Measurements from ENCODE around the gene SLC30A7.

SLC30A7 gene

DNA sequence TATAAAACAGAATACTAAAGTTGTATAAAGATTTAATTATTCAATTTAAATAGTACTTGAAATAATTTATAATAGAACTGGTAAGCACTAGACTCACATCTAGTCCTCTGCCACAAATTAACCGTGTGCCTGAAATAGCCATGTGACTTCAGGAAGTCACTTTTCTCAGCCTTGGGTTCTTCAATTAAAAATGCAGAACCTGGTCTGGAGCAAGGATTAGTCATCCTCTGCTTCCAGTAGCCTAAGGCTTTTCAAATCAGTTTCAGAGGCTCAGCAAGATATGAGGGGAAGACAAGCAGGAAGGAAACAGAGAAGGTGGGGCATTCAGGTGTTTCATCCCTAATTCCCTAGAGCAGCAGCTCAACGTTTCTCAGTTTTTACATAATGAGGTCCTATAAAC is 106.7 kb downstream of the SLC30A7 start:
- no peak overlapping the region for H3K27ac ChIP-seq (ENCODE audit: low read depth, low read length)
- H3K79me2 ChIP-seq (ENCODE audit: control insufficient read depth, insufficient read depth, low read length, unreplicated experiment) = no peaks in the 10 kb centered on the region
- H3K4me1 ChIP-seq (ENCODE audit: control insufficient read depth, insufficient read depth, low read length, unreplicated experiment) = peaks cover 31% of the 10 kb centered on the region
- peaks cover 12% of the 10 kb centered on the region for H3K36me3 ChIP-seq (ENCODE audit: insufficient read depth, low read length)
- no peak overlapping the region for H3K4me3 ChIP-seq (ENCODE audit: low read depth, low read length)
- no peaks in the 10 kb centered on the region for H3K27me3 ChIP-seq (ENCODE audit: insufficient read depth, low read length)
- H2AFZ ChIP-seq (ENCODE audit: low read length, unreplicated experiment) = no peak overlapping the region

DNA sequence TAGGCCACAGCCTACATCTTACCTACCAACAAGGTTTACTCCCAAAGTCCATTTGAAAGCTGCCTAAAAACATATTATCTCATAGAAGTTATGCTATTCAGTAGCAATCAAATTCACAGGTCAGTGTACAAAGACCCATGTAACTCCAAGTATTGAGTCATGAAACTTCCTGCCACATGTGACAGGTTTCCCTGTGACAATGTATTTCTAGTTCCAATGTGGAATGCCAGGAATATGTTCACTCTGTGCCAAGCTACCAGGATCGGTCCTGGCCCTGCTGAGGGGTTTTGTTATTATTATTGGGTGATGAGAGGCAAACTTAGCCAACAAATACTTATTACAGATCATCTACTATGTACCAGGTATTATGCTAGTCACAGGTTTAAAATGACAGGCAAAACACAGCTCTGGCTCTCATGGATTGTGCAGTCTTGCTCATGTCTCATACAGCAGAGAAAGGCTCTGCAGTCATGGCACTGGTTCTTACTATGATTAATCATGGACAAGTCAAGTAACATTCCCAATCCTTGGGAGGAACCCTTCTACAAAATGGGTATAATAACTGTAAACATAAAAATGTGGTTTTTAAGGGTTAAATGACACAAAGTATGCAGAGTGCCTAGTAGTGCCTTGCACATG is 107.2 kb downstream of the SLC30A7 start:
- H3K27ac ChIP-seq (ENCODE audit: low read depth, low read length) = no peak overlapping the region
- H3K27me3 ChIP-seq (ENCODE audit: insufficient read depth, low read length) = no peaks in the 10 kb centered on the region
- no peaks in the 10 kb centered on the region for H3K79me2 ChIP-seq (ENCODE audit: control insufficient read depth, insufficient read depth, low read length, unreplicated experiment)
- peaks cover 8% of the 10 kb centered on the region; the same call in 1 of the 2 replicates for H3K36me3 ChIP-seq (ENCODE audit: insufficient read depth, low read length)
- no peak overlapping the region for H2AFZ ChIP-seq (ENCODE audit: low read length, unreplicated experiment)
- H3K4me3 ChIP-seq (ENCODE audit: low read depth, low read length) = no peak overlapping the region
- peaks cover 31% of the 10 kb centered on the region for H3K4me1 ChIP-seq (ENCODE audit: control insufficient read depth, insufficient read depth, low read length, unreplicated experiment)

DNA sequence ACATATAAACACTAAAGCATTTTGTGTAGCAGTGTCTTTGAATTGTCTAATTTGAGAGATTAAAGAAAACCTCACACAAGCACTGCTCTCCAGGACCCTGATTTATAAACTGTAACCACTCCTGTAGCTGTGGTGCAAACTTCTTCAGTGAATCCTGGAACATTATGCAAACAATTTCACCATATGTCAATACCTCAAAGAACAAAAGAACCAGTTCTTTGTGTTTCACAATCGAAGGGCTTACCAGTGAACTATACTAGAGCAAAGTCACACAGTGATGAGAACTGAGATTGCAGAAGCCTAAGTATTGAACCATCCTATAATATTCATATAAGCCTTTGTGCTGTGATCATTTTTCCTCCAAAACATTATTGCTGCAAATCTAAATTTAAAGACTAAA is 108.2 kb downstream of the SLC30A7 start:
- Histone ChIP-seq H3K4me3 (ENCODE audit: low read depth, low read length) (no peak overlapping the region), H3K4me1 (ENCODE audit: control insufficient read depth, insufficient read depth, low read length, unreplicated experiment) (peaks cover 31% of the 10 kb centered on the region), H2AFZ (ENCODE audit: low read length, unreplicated experiment) (no peak overlapping the region), H3K27ac (ENCODE audit: low read depth, low read length) (peak overlapping the region; percentile 5), H3K27me3 (ENCODE audit: insufficient read depth, low read length) (no peaks in the 10 kb centered on the region), H3K36me3 (ENCODE audit: insufficient read depth, low read length) (peaks cover 8% of the 10 kb centered on the region; the same call in 1 of the 2 replicates), H3K79me2 (ENCODE audit: control insufficient read depth, insufficient read depth, low read length, unreplicated experiment) (no peaks in the 10 kb centered on the region)

DNA sequence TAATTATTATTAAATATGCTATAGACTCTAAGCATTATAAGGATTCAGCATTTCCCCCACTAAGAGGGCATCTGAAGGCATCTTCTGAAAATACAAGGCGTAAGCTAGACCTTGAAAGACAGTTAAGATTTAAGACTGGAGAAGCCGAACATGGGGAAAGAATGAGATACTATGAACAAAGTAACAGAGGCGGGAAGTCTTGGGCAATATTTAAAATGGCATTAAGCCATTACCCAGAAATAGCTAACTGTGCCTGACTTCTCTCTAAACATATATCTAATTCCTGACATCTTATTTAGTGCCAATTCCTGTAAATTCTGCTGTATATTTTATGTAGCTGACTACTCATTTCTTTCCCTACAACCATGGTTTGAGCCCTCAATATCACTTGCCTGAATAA is 108.8 kb downstream of the SLC30A7 start:
- peak overlapping the region; percentile 5 for H3K27ac ChIP-seq (ENCODE audit: low read depth, low read length)
- no peak overlapping the region for H3K4me3 ChIP-seq (ENCODE audit: low read depth, low read length)
- H3K27me3 ChIP-seq (ENCODE audit: insufficient read depth, low read length) = no peaks in the 10 kb centered on the region
- peaks cover 8% of the 10 kb centered on the region; the same call in 1 of the 2 replicates for H3K36me3 ChIP-seq (ENCODE audit: insufficient read depth, low read length)
- H3K4me1 ChIP-seq (ENCODE audit: control insufficient read depth, insufficient read depth, low read length, unreplicated experiment) = peaks cover 31% of the 10 kb centered on the region
- H2AFZ ChIP-seq (ENCODE audit: low read length, unreplicated experiment) = no peak overlapping the region
- no peaks in the 10 kb centered on the region for H3K79me2 ChIP-seq (ENCODE audit: control insufficient read depth, insufficient read depth, low read length, unreplicated experiment)

DNA sequence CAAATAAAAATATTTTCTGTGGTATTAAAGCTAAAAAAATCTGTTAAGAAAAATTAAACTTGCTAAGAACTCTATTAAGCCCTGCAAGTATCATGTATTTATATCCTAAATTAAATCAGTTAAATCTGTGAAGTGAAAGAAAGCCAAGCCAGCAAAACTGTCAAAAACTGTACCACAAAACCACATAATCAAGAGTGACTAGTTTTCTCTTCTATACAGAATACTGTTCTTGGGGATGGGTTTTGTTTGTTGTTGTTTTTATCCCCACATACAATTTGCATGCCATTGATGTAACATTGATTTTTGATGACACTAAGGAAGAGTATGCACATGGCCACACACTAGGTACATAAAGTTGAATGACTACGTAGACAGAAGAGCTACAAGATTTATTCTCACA is 109.3 kb downstream of the SLC30A7 start:
- H3K27ac ChIP-seq (ENCODE audit: low read depth, low read length) = no peak overlapping the region
- H3K36me3 ChIP-seq (ENCODE audit: insufficient read depth, low read length) = peaks cover 8% of the 10 kb centered on the region; the same call in 1 of the 2 replicates
- no peak overlapping the region for H2AFZ ChIP-seq (ENCODE audit: low read length, unreplicated experiment)
- no peak overlapping the region for H3K4me3 ChIP-seq (ENCODE audit: low read depth, low read length)
- H3K79me2 ChIP-seq (ENCODE audit: control insufficient read depth, insufficient read depth, low read length, unreplicated experiment) = no peaks in the 10 kb centered on the region
- peaks cover 31% of the 10 kb centered on the region for H3K4me1 ChIP-seq (ENCODE audit: control insufficient read depth, insufficient read depth, low read length, unreplicated experiment)
- H3K27me3 ChIP-seq (ENCODE audit: insufficient read depth, low read length) = no peaks in the 10 kb centered on the region

DNA sequence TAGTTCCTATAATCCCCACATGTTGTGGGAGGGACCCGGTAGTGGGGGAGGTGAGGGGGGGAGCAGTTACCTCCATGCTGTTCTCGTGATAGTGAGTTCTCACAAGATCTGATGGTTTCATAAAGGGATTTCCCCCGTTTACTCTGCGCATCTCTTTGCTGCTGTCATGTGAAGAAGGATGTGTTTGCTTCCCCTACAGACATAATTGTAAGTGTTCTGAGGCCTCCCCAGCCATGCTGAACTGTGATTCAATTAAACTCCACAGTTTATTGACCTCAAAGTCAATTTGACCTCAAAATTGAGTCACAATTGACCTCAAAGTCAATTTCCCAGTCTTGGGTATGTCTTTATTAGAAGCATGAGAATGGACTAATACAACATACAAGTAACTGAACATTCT is 110.0 kb downstream of the SLC30A7 start:
- Histone ChIP-seq H3K4me3 (ENCODE audit: low read depth, low read length) (no peak overlapping the region), H3K79me2 (ENCODE audit: control insufficient read depth, insufficient read depth, low read length, unreplicated experiment) (no peaks in the 10 kb centered on the region), H3K36me3 (ENCODE audit: insufficient read depth, low read length) (peaks cover 2% of the 10 kb centered on the region; the same call in 1 of the 2 replicates), H3K4me1 (ENCODE audit: control insufficient read depth, insufficient read depth, low read length, unreplicated experiment) (peaks cover 31% of the 10 kb centered on the region), H2AFZ (ENCODE audit: low read length, unreplicated experiment) (no peak overlapping the region), H3K27ac (ENCODE audit: low read depth, low read length) (no peak overlapping the region), H3K27me3 (ENCODE audit: insufficient read depth, low read length) (no peaks in the 10 kb centered on the region)

DNA sequence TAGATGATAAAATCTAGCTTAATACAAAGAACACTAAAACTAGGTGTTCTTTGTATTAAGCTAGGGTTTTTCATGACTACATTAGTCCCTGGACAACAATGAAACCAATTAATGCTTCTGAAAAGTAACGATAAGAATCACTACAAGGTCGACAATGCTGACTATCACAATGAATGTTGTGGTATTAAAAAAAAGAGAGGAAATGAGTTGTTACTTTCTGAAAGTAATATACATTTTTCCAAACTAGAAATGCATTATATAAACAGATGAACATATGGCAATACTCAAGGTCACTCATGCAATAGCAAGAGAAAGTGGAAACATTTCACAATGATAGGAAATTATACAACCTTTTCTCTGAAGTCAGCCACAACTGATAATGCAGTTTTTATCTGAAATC is 110.7 kb downstream of the SLC30A7 start:
- Histone ChIP-seq H3K27ac (ENCODE audit: low read depth, low read length) (no peak overlapping the region), H3K27me3 (ENCODE audit: insufficient read depth, low read length) (no peaks in the 10 kb centered on the region), H3K79me2 (ENCODE audit: control insufficient read depth, insufficient read depth, low read length, unreplicated experiment) (no peaks in the 10 kb centered on the region), H3K36me3 (ENCODE audit: insufficient read depth, low read length) (no peaks in the 10 kb centered on the region), H2AFZ (ENCODE audit: low read length, unreplicated experiment) (no peak overlapping the region), H3K4me3 (ENCODE audit: low read depth, low read length) (no peak overlapping the region), H3K4me1 (ENCODE audit: control insufficient read depth, insufficient read depth, low read length, unreplicated experiment) (peaks cover 31% of the 10 kb centered on the region)

DNA sequence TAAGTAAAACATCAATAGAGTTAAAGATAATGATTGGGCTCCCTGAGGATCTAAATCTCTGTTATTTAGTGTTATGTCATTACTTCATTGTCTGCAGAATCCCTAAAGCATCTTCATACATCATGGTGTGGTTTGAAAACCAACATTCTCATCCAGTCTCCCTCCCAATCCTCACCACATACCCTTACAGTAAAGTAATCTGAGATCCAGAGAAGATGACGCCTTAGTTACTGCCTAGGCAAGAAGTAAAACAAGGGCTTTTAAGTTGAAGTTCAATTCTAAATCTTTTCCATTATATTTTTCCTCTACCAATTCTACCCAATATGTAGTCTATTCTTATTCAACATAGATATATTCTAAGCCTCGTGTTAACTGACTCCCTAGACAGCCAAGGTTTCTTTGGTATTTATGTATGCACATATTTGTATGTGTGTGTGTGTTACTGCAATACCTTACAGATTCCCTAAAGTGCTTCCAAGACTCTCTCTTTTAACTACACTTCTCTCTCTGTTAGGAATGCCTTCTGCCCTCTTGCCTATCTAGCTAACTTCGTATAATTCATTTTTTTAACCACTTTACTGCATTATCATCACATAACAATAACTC is 112.4 kb downstream of the SLC30A7 start:
- no peak overlapping the region for H3K27ac ChIP-seq (ENCODE audit: low read depth, low read length)
- no peaks in the 10 kb centered on the region for H3K27me3 ChIP-seq (ENCODE audit: insufficient read depth, low read length)
- H3K4me3 ChIP-seq (ENCODE audit: low read depth, low read length) = no peak overlapping the region
- H3K36me3 ChIP-seq (ENCODE audit: insufficient read depth, low read length) = no peaks in the 10 kb centered on the region
- no peak overlapping the region for H2AFZ ChIP-seq (ENCODE audit: low read length, unreplicated experiment)
- no peaks in the 10 kb centered on the region for H3K79me2 ChIP-seq (ENCODE audit: control insufficient read depth, insufficient read depth, low read length, unreplicated experiment)
- H3K4me1 ChIP-seq (ENCODE audit: control insufficient read depth, insufficient read depth, low read length, unreplicated experiment) = peaks cover 22% of the 10 kb centered on the region

DNA sequence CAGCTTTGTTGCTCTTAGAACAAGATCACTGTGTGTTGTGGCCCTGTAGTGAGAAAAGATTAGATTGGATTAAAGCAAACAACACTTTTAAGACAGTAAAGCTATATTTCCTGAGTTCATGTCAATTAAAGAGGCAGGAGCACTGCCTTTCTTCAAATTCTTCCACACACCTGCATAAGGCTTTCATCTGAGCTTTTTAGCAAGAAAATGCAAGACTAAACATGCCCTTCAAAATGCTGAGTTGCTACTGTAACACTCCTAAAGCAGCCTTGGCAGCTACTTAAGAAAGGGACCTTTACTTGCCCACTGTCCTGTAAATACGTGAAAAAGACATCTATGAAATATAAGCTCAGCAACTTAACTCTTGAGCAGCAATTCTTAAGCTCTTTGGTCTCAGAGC is 117.9 kb downstream of the SLC30A7 start:
- H3K27me3 ChIP-seq (ENCODE audit: insufficient read depth, low read length) = no peaks in the 10 kb centered on the region
- no peaks in the 10 kb centered on the region for H3K4me1 ChIP-seq (ENCODE audit: control insufficient read depth, insufficient read depth, low read length, unreplicated experiment)
- H3K27ac ChIP-seq (ENCODE audit: low read depth, low read length) = no peak overlapping the region
- H3K36me3 ChIP-seq (ENCODE audit: insufficient read depth, low read length) = peaks cover 3% of the 10 kb centered on the region; the same call in 1 of the 2 replicates
- no peaks in the 10 kb centered on the region for H3K79me2 ChIP-seq (ENCODE audit: control insufficient read depth, insufficient read depth, low read length, unreplicated experiment)
- H3K4me3 ChIP-seq (ENCODE audit: low read depth, low read length) = no peak overlapping the region
- no peak overlapping the region for H2AFZ ChIP-seq (ENCODE audit: low read length, unreplicated experiment)

DNA sequence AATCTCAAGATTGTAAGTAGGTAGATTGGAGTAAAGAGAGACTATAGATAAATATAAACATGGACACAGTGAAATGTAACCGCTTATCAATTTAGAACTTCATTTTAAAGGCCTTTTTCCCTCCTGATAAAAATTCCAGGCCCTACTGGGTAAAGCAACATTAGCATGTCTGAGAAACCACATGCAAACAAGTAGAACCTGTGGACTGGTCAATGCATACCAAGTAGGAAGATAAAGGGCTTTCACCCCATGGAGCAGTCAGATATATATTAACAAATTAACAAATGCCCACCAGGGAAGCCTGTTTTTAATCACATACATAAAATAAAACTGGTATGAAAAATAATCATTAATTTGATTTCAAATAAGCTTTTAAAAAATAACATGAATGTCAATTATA is 121.6 kb downstream of the SLC30A7 start:
- Histone ChIP-seq H3K27ac (ENCODE audit: low read depth, low read length) (no peak overlapping the region), H3K27me3 (ENCODE audit: insufficient read depth, low read length) (no peaks in the 10 kb centered on the region), H3K4me1 (ENCODE audit: control insufficient read depth, insufficient read depth, low read length, unreplicated experiment) (peaks cover 4% of the 10 kb centered on the region), H3K4me3 (ENCODE audit: low read depth, low read length) (no peak overlapping the region), H3K79me2 (ENCODE audit: control insufficient read depth, insufficient read depth, low read length, unreplicated experiment) (no peaks in the 10 kb centered on the region), H2AFZ (ENCODE audit: low read length, unreplicated experiment) (no peak overlapping the region), H3K36me3 (ENCODE audit: insufficient read depth, low read length) (peaks cover 12% of the 10 kb centered on the region; the same call in 1 of the 2 replicates)

DNA sequence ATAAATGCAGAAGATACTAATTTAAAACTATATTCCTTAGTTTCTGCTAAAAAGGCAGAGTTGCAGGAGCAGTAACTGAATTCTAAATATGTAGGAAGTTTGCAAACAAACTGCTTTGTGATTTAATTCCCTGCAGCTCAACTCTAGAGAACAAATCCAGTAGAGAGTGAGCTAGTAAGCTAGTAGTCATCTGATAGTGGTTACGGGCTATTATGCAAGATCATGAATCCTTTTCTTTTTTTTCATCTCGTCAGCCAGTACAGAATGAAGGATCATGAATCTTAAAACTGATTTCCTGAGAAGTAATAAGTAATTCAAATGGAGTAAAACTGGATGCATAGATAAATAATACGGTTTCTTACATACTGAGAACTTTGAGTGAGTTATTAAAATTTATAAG is 126.4 kb downstream of the SLC30A7 start:
- Histone ChIP-seq H3K36me3 (ENCODE audit: insufficient read depth, low read length) (peaks cover 12% of the 10 kb centered on the region; the same call in 1 of the 2 replicates), H3K79me2 (ENCODE audit: control insufficient read depth, insufficient read depth, low read length, unreplicated experiment) (peaks cover 31% of the 10 kb centered on the region)

More for the DNA sequence above, 126.4 kb downstream of the SLC30A7 start:
- Histone ChIP-seq H3K4me3 (ENCODE audit: low read depth, low read length) (no peak overlapping the region), H3K4me1 (ENCODE audit: control insufficient read depth, insufficient read depth, low read length, unreplicated experiment) (peaks cover 10% of the 10 kb centered on the region), H3K27me3 (ENCODE audit: insufficient read depth, low read length) (no peaks in the 10 kb centered on the region), H2AFZ (ENCODE audit: low read length, unreplicated experiment) (no peak overlapping the region), H3K27ac (ENCODE audit: low read depth, low read length) (0 out of 2 replicates have a peak overlapping the region, but pooled peaks have one; percentile 7)
